NCI-H1436 treated with DMSO at 0.1 percent for 48 hours (cell line): ENCODE results near the gene HIP1.
"Not testable (repeated sequence)": the region's sequence is repeated elsewhere in the genome, so short reads cannot be mapped to it uniquely, and the experiment has no call there.

Experiments
- DNase-seq: peaks from one replicate; lab custom pipeline; 2025; lab: John Stamatoyannopoulos, UW

The HIP1 gene

GRCh38 chr7:75639886-75640190 lies 98.9 kb downstream of the HIP1 start:
- no peak for DNase-seq

- no peak for DNase-seq
Observed at GRCh38 chr7:75639071-75639885, 99.5 kb downstream of the HIP1 start.

- DNase-seq = no peak
Observed at GRCh38 chr7:75638594-75639070, 100.1 kb downstream of the HIP1 start.

- DNase-seq = no peak
Observed at GRCh38 chr7:75637854-75638593, 100.7 kb downstream of the HIP1 start.

- DNase-seq = no peak
Observed at GRCh38 chr7:75635036-75635435, 103.7 kb downstream of the HIP1 start.

- not testable (repeated sequence) for DNase-seq
Observed at GRCh38 chr7:75632587-75632986, 106.2 kb downstream of the HIP1 start.

GRCh38 chr7:75631711-75632110 lies 107.0 kb downstream of the HIP1 start:
- no peak for DNase-seq

- no peak for DNase-seq
Observed at GRCh38 chr7:75630549-75630948, 108.2 kb downstream of the HIP1 start.

- DNase-seq = no peak
Observed at GRCh38 chr7:75629044-75629443, 109.7 kb downstream of the HIP1 start.

GRCh38 chr7:75628055-75628454 lies 110.7 kb downstream of the HIP1 start:
- DNase-seq = no peak

- DNase-seq = no peak
Observed at GRCh38 chr7:75626954-75627353, 111.8 kb downstream of the HIP1 start.

- DNase-seq = no peak
Observed at GRCh38 chr7:75625868-75626267, 112.9 kb downstream of the HIP1 start.

- no peak for DNase-seq
Observed at GRCh38 chr7:75624134-75624832, 114.5 kb downstream of the HIP1 start.

- no peak for DNase-seq
Observed at GRCh38 chr7:75623390-75624133, 115.2 kb downstream of the HIP1 start.

- no peak for DNase-seq
Observed at GRCh38 chr7:75621124-75621523, 117.6 kb downstream of the HIP1 start.

- no peak for DNase-seq
Observed at GRCh38 chr7:75619636-75620035, 119.1 kb downstream of the HIP1 start.

- no peak for DNase-seq
Observed at GRCh38 chr7:75617634-75618234, 121.0 kb downstream of the HIP1 start.

- DNase-seq = no peak
Observed at GRCh38 chr7:75616421-75617167, 122.1 kb downstream of the HIP1 start.

GRCh38 chr7:75614401-75614800 lies 124.3 kb downstream of the HIP1 start:
- DNase-seq = no peak

- DNase-seq = no peak
Observed at GRCh38 chr7:75613351-75613750, 125.4 kb downstream of the HIP1 start.
